Parathyroid adenoma (tissue), 2 donors: Measurements from ENCODE around the gene ANGPTL2.

Experiments
- H2AFZ ChIP-seq: fragments of 300-600 bp; sonication (generic); one replicate; pipeline ENCODE4 v1.7.0; 2017; ENCODE audit warnings: antibody characterized with exemption, mild to moderate bottlenecking
- H3K27ac ChIP-seq: fragments of 300-600 bp; sonication (generic); one replicate; pipeline ENCODE4 v1.7.0; 2017
- H3K27me3 ChIP-seq: fragments of 300-600 bp; sonication (generic); one replicate; pipeline ENCODE4 v1.7.0; 2017; ENCODE audit warnings: low read length; ENCODE audit not compliant: control insufficient read depth, insufficient read depth
- H3K36me3 ChIP-seq: fragments of 300-600 bp; sonication (generic); one replicate; pipeline ENCODE4 v1.7.0; 2017; ENCODE audit warnings: low read length; ENCODE audit not compliant: control insufficient read depth, insufficient read depth
- H3K4me1 ChIP-seq: fragments of 300-600 bp; sonication (generic); one replicate; pipeline ENCODE4 v1.7.0; 2017; ENCODE audit warnings: control low read depth
- H3K4me2 ChIP-seq: fragments of 300-600 bp; sonication (generic); one replicate; pipeline ENCODE4 v1.7.0; 2017; ENCODE audit warnings: low read length
- H3K4me3 ChIP-seq: fragments of 300-600 bp; sonication (generic); one replicate; pipeline ENCODE4 v1.7.0; 2017; ENCODE audit warnings: low read depth, low read length
- H3K79me2 ChIP-seq: fragments of 300-600 bp; sonication (generic); one replicate; pipeline ENCODE4 v1.7.0; 2017; ENCODE audit warnings: control low read depth
- H3K9ac ChIP-seq: fragments of 300-600 bp; sonication (generic); one replicate; pipeline ENCODE4 v1.7.0; 2017; ENCODE audit warnings: mild to moderate bottlenecking
- H3K9me3 ChIP-seq: fragments of 300-600 bp; sonication (generic); one replicate; pipeline ENCODE4 v1.7.0; 2017; ENCODE audit warnings: low read length; ENCODE audit not compliant: control insufficient read depth
- TF ChIP-seq, protein P1 (sequence below): fragments of 300-600 bp; sonication (generic); IDR thresholded peaks from one replicate; pipeline ENCODE4 v1.7.0; 2017; ENCODE audit warnings: antibody characterized with exemption, mild to moderate bottlenecking
- donor health status: primary hyperparathyroidism.

Gene ANGPTL2

DNA sequence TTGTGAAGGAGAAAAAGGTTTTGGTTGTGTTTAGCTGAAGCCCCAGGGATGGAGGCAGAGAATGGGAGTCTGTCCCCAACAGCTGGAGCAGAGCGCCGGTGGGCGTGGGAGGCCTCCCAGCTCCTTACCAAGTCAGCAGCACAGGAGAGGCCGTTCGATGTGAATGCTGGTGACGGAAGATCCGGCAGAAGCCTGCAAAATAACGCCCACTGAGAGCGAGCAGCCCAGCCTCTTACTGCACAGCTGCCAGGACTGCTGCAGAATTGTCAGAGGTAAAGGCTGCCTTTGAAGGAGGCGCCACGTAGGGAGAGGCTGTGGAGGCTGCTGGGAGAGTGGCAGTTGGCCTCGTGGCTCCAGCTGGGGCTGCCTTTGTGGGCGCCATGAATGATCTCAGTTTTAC lies 26.2 kb downstream of the ANGPTL2 start:
- Histone ChIP-seq H3K4me3 (no peak overlapping the region), H3K9me3 (no peaks in the 10 kb centered on the region), H3K9ac (no peak overlapping the region), H3K27me3 (no peaks in the 10 kb centered on the region), H3K4me2 (no peak overlapping the region), H3K27ac (no peak overlapping the region), H3K4me1 (no peaks in the 10 kb centered on the region), H3K36me3 (no peaks in the 10 kb centered on the region), H2AFZ (no peak overlapping the region), H3K79me2 (no peaks in the 10 kb centered on the region)
- TF ChIP-seq, protein P1, sequence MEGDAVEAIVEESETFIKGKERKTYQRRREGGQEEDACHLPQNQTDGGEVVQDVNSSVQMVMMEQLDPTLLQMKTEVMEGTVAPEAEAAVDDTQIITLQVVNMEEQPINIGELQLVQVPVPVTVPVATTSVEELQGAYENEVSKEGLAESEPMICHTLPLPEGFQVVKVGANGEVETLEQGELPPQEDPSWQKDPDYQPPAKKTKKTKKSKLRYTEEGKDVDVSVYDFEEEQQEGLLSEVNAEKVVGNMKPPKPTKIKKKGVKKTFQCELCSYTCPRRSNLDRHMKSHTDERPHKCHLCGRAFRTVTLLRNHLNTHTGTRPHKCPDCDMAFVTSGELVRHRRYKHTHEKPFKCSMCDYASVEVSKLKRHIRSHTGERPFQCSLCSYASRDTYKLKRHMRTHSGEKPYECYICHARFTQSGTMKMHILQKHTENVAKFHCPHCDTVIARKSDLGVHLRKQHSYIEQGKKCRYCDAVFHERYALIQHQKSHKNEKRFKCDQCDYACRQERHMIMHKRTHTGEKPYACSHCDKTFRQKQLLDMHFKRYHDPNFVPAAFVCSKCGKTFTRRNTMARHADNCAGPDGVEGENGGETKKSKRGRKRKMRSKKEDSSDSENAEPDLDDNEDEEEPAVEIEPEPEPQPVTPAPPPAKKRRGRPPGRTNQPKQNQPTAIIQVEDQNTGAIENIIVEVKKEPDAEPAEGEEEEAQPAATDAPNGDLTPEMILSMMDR = no peak

DNA sequence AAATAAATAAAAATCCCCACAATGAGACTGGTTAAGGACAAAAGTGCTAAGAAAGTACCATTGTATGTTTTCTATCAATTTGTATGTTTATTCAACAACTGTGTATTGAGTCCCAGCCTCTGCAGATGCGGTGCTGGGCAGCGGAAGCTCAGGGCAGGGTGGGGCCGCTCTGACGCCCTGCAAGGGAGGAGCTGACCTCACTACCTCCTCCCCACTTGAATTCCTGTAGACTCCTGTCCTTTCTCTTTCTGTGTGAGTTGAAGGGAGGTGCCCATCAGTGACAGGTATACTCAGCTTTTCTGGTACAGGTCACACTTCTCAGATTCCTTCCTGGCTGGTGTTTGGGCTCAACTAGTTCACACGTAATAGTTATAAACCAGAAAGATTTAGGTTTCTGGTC lies 27.0 kb downstream of the ANGPTL2 start:
- no peaks in the 10 kb centered on the region for H3K36me3 ChIP-seq
- no peak overlapping the region for H3K4me2 ChIP-seq
- no peaks in the 10 kb centered on the region for H3K4me1 ChIP-seq
- no peak overlapping the region for H3K4me3 ChIP-seq
- no peak overlapping the region for H3K27ac ChIP-seq
- TF ChIP-seq, protein P1 = no peak
- no peak overlapping the region for H3K9ac ChIP-seq
- no peaks in the 10 kb centered on the region for H3K27me3 ChIP-seq
- no peak overlapping the region for H2AFZ ChIP-seq
- no peaks in the 10 kb centered on the region for H3K9me3 ChIP-seq
- no peaks in the 10 kb centered on the region for H3K79me2 ChIP-seq

DNA sequence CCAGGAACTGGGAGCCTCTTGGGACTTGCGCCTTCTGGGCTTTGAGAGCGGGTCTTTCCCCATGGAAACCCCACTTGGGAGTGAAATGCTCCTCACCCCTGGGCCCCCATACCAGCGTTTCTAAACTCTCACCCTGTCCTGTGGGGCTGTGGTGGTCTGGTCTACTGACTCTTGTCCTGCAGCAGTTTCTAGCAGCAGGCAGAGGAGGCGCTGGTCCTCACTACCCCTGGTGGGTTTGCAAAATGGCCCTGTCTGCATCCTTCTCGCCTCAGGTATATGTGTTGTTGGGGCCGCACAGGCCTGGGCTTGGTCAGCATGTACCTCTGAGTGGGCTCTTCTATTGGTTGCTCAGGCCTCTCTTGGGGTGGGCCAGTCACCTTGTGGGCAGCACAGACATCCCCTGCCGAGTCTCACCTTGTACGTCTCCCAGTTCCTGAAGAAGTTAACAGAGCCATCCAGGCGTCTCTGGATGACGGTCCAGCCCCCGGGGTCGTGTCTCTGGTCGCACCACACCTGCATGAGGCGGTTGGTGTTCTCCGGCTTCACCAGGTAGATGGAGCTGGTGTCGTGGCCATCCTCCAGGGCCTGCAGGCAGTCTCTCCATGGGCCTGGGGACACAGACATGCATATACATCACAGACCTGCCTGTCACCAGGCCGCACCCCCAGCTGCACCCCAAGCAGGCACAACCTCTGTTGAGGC lies 29.0 kb downstream of the ANGPTL2 start:
- H3K36me3 ChIP-seq = no peaks in the 10 kb centered on the region

DNA sequence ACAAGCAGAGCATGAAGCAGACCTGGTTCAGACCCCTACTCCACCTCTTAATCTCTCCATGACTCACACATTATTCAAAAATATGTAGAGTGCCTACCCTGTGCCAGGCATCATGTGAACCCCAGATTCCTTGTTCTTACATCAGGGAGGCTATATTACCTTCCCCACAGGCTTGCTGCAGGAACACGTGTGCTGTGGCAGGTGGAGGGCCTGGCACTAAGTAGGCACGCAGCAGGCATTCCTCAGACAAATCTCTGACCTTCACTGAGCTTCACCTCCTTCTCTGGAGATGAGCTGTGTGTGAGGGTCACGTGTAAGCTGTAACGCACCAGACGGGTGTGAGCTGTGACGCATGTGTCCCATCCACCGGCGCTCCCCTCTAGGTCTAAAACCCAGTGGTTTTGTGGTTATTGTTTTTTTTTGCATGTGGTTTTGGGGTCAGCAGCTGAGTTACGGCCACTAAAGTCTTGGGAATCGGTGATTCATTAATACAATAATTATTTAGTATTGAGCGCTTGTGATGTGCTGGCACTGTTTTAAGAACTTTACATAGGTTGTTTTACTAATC lies 30.3 kb downstream of the ANGPTL2 start:
- Histone ChIP-seq H3K4me2 (no peak overlapping the region), H3K9ac (no peak overlapping the region), H3K79me2 (no peaks in the 10 kb centered on the region), H3K27me3 (no peaks in the 10 kb centered on the region), H2AFZ (no peak overlapping the region), H3K9me3 (no peaks in the 10 kb centered on the region), H3K27ac (no peak overlapping the region), H3K4me1 (no peaks in the 10 kb centered on the region), H3K36me3 (no peaks in the 10 kb centered on the region), H3K4me3 (no peak overlapping the region)
- TF ChIP-seq, protein P1 = no peak

More for the DNA sequence above, 29.0 kb downstream of the ANGPTL2 start:
- Histone ChIP-seq H3K9ac (no peak overlapping the region), H3K4me1 (no peaks in the 10 kb centered on the region), H3K79me2 (no peaks in the 10 kb centered on the region), H2AFZ (no peak overlapping the region), H3K9me3 (no peaks in the 10 kb centered on the region), H3K4me2 (no peak overlapping the region), H3K27ac (no peak overlapping the region), H3K27me3 (no peaks in the 10 kb centered on the region), H3K4me3 (no peak overlapping the region)
- TF ChIP-seq, protein P1 = no peak

DNA sequence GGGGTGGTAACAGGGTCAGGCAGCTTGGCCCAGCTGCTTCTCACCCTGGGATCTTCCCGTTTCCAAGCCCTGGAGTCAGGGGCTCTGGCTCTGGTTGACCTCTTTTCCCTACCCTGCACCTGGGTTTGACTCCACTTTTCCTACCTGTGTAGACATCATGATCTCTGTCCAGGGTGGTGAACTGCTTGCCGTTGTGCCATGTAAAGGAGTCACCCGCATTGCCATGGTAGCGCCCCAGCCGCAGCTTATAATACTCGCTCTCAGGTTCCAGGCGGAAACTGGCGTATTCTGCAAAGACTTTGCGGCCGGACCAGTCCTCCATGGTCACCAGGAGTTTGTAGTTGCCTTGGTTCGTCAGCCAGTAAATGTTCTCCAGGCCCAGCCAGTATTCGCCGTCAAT lies 30.9 kb downstream of the ANGPTL2 start:
- no peak overlapping the region for H3K4me2 ChIP-seq
- H2AFZ ChIP-seq = no peak overlapping the region
- no peaks in the 10 kb centered on the region for H3K27me3 ChIP-seq
- H3K27ac ChIP-seq = no peak overlapping the region
- no peaks in the 10 kb centered on the region for H3K4me1 ChIP-seq
- no peaks in the 10 kb centered on the region for H3K79me2 ChIP-seq
- H3K36me3 ChIP-seq = no peaks in the 10 kb centered on the region
- TF ChIP-seq, protein P1 = no peak
- no peak overlapping the region for H3K9ac ChIP-seq
- no peak overlapping the region for H3K4me3 ChIP-seq
- H3K9me3 ChIP-seq = no peaks in the 10 kb centered on the region
